NCI-H1105 treated with DMSO at 0.1 percent for 48 hours (cell line): Measurements from ENCODE around the gene CNDP1.

Source experiments
- DNase-seq: peaks from one replicate; lab custom pipeline; 2025; lab: John Stamatoyannopoulos, UW

CNDP1 gene

DNA sequence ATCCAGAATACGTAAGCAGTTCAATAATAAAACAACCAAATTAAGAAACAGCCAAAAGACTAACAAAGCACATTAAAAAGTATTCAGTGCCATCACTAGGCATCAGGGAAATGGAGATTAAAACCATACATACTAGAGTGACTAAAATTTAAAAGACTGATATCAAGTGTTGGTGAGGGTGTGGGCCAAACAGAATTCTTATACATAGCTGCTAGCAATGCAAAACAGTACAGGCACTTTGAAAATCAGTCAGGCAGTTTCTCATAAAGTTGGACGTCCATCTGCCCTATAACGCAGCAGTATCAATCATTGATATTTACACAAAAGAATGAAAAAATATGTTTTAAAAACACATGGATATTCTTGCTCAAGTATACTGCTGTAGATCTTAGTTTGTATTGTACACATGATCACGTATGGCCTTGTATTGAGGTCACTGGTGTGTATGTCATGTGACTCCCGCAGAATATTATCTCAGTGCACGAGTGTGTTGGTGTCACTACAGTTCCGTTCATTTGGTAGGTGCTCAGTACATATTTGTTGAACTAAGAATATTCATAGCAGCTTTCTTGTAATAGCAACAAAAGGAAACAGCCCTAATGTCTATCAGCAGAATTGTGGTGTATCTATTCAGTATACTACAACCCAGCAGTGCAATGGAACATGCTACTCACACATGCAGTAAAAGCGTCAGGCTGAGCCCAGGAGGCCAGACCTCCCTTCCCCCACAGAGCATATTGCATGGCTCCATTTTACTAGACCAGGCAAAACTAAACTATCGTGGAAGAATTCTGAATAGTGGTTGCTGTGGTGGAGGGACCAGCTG is 92.0 kb downstream of the CNDP1 start:
- DNase-seq: no peak

- DNase-seq: no peak
Measured at GRCh38 chr18:74630804-74631203, 96.5 kb downstream of the CNDP1 start.

DNA sequence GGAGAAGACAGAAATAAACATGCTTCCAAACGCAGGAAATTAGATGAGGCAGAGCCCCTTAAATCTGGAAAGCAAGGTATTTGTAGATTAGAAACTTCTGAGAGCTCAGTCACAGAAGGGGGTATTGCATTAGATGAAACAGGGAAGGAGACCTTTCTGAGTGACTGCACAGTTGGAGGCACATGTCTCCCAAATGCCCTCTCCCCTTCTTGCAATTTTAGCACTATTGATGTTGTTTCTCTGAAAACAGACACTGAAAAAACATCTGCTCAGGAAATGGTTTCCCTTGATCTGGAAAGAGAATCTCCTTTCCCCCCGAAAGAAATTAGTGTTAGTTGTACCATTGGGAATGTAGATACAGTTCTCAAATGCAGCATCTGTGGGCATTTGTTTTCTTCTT is 96.9 kb downstream of the CNDP1 start:
- no peak for DNase-seq

DNA sequence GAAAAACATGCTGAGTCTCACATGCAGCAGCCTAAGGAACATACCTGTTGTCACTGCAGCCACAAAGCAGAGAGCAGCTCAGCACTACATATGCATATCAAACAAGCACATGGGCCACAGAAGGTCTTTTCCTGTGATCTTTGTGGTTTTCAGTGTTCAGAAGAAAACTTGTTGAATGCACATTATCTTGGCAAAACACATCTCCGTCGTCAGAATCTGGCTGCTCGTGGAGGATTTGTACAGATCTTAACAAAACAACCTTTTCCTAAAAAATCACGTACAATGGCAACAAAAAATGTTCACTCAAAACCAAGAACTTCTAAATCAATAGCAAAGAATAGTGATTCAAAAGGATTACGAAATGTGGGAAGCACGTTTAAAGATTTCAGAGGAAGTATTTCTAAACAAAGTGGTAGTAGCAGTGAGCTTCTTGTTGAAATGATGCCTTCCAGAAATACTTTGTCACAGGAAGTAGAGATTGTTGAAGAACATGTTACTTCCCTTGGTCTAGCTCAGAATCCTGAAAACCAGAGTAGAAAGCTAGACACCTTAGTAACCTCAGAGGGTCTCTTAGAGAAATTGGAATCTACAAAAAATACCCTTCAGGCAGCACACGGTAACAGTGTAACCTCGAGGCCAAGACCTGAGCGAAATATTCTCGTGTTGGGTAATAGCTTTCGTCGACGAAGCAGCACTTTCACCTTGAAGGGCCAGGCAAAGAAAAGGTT is 97.5 kb downstream of the CNDP1 start:
- no peak for DNase-seq

DNA sequence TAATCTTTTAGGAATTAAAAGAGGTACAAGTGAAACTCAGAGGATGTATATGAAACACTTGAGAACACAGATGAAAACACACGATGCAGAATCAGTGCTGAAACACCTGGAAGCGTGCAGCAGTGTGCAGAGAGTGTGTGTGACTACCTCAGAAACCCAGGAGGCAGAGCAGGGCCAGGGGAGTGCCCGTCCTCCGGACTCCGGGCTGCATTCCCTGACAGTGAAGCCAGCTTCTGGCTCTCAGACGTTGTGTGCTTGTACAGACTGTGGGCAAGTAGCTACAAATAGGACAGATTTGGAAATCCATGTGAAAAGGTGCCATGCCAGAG is 98.0 kb downstream of the CNDP1 start:
- no peak for DNase-seq

- no peak for DNase-seq
Measured at GRCh38 chr18:74632856-74633255, 98.6 kb downstream of the CNDP1 start.

DNA sequence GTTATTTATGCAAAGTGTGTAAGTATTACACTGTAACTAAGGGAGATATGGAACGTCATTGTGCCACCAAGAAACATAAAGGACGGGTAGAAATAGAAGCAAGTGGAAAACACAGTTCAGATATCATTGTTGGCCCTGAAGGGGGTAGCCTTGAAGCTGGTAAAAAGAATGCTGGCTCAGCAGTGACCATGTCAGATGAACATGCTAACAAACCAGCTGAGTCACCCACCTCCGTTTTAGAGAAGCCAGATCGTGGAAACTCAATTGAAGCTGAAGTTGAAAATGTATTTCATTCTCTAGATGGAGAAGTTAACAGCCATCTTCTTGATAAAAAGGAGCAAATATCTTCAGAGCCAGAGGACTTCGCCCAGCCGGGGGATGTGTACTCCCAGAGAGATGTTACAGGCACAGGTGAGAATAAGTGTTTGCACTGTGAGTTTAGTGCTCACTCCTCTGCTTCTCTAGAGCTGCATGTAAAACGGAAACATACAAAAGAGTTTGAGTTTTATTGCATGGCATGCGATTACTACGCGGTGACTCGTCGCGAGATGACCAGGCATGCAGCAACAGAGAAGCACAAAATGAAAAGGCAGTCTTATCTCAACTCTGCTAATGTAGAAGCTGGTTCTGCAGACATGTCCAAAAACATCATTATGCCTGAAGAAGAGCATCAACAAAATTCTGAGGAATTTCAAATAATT is 99.5 kb downstream of the CNDP1 start:
- no peak for DNase-seq

GRCh38 chr18:74635224-74635975 is 101.1 kb downstream of the CNDP1 start:
- peak; percentile 89 for DNase-seq
